GM12875 (cell line): ENCODE measurements around the gene LRRC43.

Experiments used
- H3K4me3 ChIP-seq: one replicate; pipeline ENCODE4 v1.5.1; 2011; ENCODE audit warnings: low read depth, low read length, control low read depth
- TF ChIP-seq, protein P1 (sequence below): IDR thresholded peaks from 2 replicates; pipeline ENCODE4 v1.5.1; 2011; ENCODE audit warnings: low read depth, mild to moderate bottlenecking, control low read depth, inconsistent platforms, low read length, moderate library complexity, borderline replicate concordance; ENCODE audit not compliant: insufficient read depth

Gene LRRC43

DNA sequence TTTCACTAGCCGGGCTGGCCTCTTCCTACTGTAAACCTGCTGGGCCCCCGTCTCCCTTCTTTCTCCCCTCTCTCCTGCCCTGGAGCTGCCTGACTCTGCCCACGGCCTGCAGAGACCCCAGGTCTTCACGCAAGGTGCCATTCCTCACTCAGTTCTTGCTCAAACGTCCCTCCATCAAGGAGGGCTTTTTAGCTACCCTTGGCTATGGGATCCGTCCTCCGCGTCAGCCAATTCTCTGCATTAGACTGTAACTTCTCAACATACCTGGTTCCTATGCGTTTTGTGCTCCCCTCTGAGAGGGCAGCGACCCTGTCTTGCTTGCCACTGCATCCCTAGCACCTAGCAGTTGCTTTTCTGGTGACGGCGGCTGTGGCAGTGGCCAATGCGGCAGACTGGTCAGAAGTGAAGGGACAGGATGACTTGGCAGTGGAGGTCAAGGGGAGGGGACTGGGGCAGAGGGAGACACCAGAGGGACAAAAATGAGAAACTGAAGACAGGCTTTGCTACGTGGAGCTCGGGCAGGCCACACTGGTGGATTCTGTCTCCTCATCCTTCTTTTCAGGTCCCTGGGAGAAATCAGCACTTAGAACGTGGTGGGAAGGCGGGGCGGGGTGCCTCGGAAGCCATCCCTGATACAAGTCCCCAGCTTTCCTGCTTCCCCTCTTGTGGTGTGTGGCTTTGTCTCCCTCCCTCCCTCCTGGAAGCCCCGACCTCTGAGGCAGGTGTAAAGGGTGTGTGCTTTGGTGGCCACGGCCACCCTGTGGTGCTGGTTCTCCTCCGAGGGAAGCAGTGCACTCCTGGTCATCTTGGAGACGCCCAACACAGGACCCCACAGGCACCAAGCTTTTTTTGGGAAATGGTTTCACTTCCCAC lies 22.4 kb downstream of the LRRC43 start:
- TF ChIP-seq, protein P1, sequence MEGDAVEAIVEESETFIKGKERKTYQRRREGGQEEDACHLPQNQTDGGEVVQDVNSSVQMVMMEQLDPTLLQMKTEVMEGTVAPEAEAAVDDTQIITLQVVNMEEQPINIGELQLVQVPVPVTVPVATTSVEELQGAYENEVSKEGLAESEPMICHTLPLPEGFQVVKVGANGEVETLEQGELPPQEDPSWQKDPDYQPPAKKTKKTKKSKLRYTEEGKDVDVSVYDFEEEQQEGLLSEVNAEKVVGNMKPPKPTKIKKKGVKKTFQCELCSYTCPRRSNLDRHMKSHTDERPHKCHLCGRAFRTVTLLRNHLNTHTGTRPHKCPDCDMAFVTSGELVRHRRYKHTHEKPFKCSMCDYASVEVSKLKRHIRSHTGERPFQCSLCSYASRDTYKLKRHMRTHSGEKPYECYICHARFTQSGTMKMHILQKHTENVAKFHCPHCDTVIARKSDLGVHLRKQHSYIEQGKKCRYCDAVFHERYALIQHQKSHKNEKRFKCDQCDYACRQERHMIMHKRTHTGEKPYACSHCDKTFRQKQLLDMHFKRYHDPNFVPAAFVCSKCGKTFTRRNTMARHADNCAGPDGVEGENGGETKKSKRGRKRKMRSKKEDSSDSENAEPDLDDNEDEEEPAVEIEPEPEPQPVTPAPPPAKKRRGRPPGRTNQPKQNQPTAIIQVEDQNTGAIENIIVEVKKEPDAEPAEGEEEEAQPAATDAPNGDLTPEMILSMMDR: no peak
- no peak overlapping the region for H3K4me3 ChIP-seq

DNA sequence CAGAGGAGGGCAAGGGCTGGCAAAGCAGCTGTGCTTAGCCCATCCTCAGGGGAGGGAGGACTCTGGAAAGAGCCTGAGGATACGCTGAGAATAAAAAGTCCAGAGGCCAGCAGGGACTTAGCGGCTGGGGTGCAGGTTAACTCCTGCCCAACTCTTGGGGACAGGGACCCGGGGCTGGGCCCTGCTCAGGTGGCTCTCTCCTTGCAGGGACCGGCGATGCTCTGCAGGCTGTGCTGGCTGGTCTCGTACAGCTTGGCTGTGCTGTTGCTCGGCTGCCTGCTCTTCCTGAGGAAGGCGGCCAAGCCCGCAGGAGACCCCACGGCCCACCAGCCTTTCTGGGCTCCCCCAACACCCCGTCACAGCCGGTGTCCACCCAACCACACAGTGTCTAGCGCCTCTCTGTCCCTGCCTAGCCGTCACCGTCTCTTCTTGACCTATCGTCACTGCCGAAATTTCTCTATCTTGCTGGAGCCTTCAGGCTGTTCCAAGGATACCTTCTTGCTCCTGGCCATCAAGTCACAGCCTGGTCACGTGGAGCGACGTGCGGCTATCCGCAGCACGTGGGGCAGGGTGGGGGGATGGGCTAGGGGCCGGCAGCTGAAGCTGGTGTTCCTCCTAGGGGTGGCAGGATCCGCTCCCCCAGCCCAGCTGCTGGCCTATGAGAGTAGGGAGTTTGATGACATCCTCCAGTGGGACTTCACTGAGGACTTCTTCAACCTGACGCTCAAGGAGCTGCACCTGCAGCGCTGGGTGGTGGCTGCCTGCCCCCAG lies 23.4 kb downstream of the LRRC43 start:
- TF ChIP-seq, protein P1: no peak
- H3K4me3 ChIP-seq: no peak overlapping the region

DNA sequence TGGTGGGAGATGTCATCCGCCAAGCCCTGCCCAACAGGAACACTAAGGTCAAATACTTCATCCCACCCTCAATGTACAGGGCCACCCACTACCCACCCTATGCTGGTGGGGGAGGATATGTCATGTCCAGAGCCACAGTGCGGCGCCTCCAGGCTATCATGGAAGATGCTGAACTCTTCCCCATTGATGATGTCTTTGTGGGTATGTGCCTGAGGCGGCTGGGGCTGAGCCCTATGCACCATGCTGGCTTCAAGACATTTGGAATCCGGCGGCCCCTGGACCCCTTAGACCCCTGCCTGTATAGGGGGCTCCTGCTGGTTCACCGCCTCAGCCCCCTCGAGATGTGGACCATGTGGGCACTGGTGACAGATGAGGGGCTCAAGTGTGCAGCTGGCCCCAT lies 24.1 kb downstream of the LRRC43 start:
- H3K4me3 ChIP-seq: no peak overlapping the region
- TF ChIP-seq, protein P1: no peak

DNA sequence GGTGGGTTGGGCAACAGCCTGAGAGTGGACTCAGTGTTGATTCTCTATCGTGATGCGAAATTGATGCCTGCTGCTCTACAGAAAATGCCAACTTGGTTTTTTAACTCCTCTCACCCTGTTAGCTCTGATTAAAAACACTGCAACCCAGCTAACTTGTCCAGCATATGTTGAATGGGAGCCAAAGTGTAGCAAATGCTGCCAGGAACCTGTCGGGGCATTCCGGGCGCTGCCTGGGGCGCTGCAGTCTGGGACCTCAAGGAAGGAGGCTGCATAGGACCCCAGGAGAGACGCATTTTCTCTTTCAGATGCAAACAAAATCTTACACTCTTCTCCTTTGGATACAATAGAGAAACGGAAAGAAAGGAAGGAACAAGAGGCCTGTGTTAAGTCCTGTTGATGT lies 24.5 kb downstream of the LRRC43 start:
- H3K4me3 ChIP-seq: no peak overlapping the region
- TF ChIP-seq, protein P1: no peak

DNA sequence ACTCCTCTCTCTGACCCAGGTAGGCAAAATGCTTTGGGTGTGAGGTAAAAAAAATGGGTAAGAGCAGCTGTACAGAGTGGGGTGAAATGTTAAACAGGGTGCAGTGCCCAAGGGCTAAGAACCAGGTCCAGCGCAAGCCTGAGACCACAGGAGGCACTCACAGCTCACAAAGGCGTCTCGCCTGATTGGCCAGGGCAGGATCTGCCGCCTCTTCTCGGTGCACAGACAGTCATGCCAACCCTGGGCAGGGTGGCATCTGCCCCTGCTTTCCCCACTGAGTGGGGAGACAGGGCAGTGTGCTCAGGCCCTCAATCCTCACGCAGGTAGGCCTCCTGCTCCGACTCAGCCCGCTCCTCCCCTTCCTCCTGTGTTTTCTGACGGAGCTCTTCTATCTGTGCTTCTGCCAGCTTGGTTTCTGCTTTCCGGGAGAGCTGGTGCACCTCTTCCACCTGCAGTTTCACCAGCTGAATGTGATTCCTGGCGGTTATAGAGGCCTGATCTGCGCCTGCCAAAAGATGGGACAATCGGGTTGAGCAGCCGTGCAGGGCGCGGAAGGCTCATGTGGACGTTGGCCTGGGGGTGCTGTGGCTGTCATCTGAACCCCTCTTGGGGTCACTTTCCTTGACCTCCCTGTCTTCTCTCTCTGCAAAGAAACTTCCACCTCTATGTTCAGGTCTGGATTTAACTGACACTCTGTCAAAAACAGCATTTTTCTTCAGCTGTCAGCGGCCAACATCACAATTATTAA lies 25.3 kb downstream of the LRRC43 start:
- TF ChIP-seq, protein P1: no peak
- H3K4me3 ChIP-seq: no peak overlapping the region

DNA sequence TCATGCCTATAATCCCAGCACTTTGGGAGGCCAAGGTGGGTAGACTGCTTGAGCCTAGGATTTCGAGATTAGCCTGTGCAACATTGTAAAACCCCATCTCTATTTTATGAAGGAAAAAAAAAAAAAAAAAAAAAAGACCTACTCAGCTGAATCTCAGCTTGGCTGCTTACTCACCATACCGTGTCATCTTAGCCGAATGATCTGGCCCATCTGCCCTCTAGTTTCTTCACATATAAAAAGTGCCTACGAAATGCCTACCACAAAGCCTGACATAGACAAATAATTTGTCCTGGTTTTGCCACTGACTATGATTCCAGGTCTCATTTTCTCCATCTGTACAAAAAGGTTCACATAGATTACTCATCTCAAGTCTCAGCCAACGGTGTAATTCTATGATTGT lies 32.8 kb downstream of the LRRC43 start:
- TF ChIP-seq, protein P1: no peak
- H3K4me3 ChIP-seq: no peak overlapping the region

DNA sequence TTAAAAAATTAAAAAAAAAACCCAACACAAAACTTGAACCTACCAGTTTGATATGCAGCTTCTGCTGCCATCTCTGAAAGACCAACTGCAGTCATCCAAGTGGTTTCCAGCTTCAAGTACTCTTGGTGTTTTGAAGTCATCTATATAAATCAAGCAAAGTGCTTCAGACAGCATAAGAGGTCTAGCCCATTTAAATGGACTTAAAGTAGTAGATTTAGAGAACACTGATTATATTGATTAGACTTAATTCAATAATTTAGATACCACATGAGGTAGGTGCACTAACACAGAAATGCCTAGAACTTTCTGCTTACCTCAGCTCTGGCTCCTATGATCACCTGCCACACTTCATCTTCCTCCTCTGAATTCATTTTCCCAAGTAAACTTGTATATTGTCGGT lies 33.5 kb downstream of the LRRC43 start:
- TF ChIP-seq, protein P1: no peak
- no peak overlapping the region for H3K4me3 ChIP-seq
